GM12878 (cell line): ENCODE data around the gene ZNF10. TPM values are rescaled to one million over a fixed set of nuclear protein-coding genes. Genes with fewer than 3 reads are reported as not detected.
A peak's percentile ranks its signal among the peaks of the same experiment; 100 is the strongest.

Source experiments
- BMI1 ChIP-seq: fragments of 450-650 bp; IDR thresholded peaks from 2 replicates; pipeline ENCODE4 v1.6.1; 2016; ENCODE audit warnings: mild to moderate bottlenecking, moderate library complexity, borderline replicate concordance
- E2F8 ChIP-seq: fragments of 450-650 bp; IDR thresholded peaks from 2 replicates; pipeline ENCODE4 v1.6.1; 2018; ENCODE audit warnings: mild to moderate bottlenecking, low read depth, moderate library complexity; ENCODE audit not compliant: partially characterized antibody
- IKZF2 ChIP-seq, 2 experiments: fragments of 450-650 bp; IDR thresholded peaks; 2 replicates each; pipeline ENCODE4 v1.6.1; 2017; ENCODE audit warnings: mild to moderate bottlenecking in 2 of 2, moderate library complexity in 2 of 2
- KAT2A ChIP-seq: conservative IDR thresholded peaks from 2 replicates; pipeline ENCODE4 v1.6.1; 2011; ENCODE audit warnings: low read depth, low read length; ENCODE audit not compliant: control insufficient read depth
- PML ChIP-seq: IDR thresholded peaks from 2 replicates; pipeline ENCODE4 v1.6.1; 2012; ENCODE audit warnings: low read length, inconsistent platforms
- POU2F2 ChIP-seq: IDR thresholded peaks from 3 replicates; pipeline ENCODE4 v1.6.1; 2011; ENCODE audit warnings: low read depth, mild to moderate bottlenecking, low read length, borderline replicate concordance
- RFX5 ChIP-seq: IDR thresholded peaks from 2 replicates; pipeline ENCODE4 v1.6.1; 2011; ENCODE audit warnings: low read depth, low read length, improper control_type of control experiment
- SRF ChIP-seq, 2 experiments: IDR thresholded peaks; 2 replicates each; pipeline ENCODE4 v1.6.1; 2011; ENCODE audit warnings: low read depth in 2 of 2, low read length in 2 of 2, mild to moderate bottlenecking in 1 of 2, moderate library complexity in 1 of 2
- STAT1 ChIP-seq: fragments of 450-650 bp; conservative IDR thresholded peaks from 2 replicates; pipeline ENCODE4 v1.6.1; 2014; ENCODE audit warnings: antibody characterized with exemption, mild to moderate bottlenecking
- ZNF687 ChIP-seq: fragments of 450-650 bp; IDR thresholded peaks from 2 replicates; pipeline ENCODE4 v1.6.1; 2017; ENCODE audit warnings: mild to moderate bottlenecking, moderate library complexity
- ZZZ3 ChIP-seq: IDR thresholded peaks from 2 replicates; pipeline ENCODE4 v1.6.1; 2011; ENCODE audit warnings: low read depth; ENCODE audit not compliant: control insufficient read depth, insufficient read length
- polyA plus RNA-seq, 11 experiments: library from polyadenylated mRNA; depleted of rRNA in 4 of 11; unstranded in 6 of 11; stranded (reverse) in 5 of 11; fragments of >200 nt; fragmentation: Nextera tagmentation in 4 of 11; fragmentation: Illumina TruSeq in 1 of 11; extraction: Ambion mirVana in 4 of 11; extraction: Trizol in 1 of 11; gene quantifications; 1 replicate in 1 of 11; 2 replicates in 10 of 11; pipeline versions ENCODE4 v1.2.1 to v1.2.3, GENCODE V29; 2011 to 2016; ENCODE audit warnings: inconsistent platforms in 2 of 11, missing spikeins in 2 of 11, low read depth in 1 of 11
- total RNA-seq, 4 experiments: library from RNA; depleted of rRNA in 3 of 4; stranded (reverse); fragments of >200 nt in 3 of 4; fragmentation: Illumina TruSeq in 1 of 4; extraction: Trizol in 1 of 4; gene quantifications; 2 replicates each; pipeline versions ENCODE4 v1.2.1 to v1.2.3, GENCODE V29; 2013 to 2021
- TF ChIP-seq, protein P1 (sequence below): fragments of 450-650 bp; IDR thresholded peaks from 2 replicates; pipeline ENCODE4 v1.6.1; 2017; ENCODE audit warnings: mild to moderate bottlenecking, low read depth, inconsistent platforms; ENCODE audit not compliant: poor library complexity, severe bottlenecking
- TF ChIP-seq, protein P2 (sequence below): IDR thresholded peaks from 2 replicates; pipeline ENCODE4 v1.6.1; 2011; ENCODE audit warnings: low read depth, mild to moderate bottlenecking, low read length, moderate library complexity, borderline replicate concordance; ENCODE audit errors: extremely low read depth
- TF ChIP-seq, protein P3 (sequence below): fragments of 450-650 bp; IDR thresholded peaks from 2 replicates; pipeline ENCODE4 v1.6.1; 2016; ENCODE audit warnings: mild to moderate bottlenecking
- TF ChIP-seq, protein P4 (sequence below): fragments of 150-350 bp; IDR thresholded peaks from 2 replicates; pipeline ENCODE4 v1.6.1; 2014; ENCODE audit warnings: mild to moderate bottlenecking, low read depth, low read length

The ZNF10 gene
- total and polyA plus RNA-seq, 10 of the 15 experiments (the other 5 are each of a cell fraction or from before 2014, with no cell fraction given), result 1.7 to 4.2 (median 2.9) TPM

DNA sequence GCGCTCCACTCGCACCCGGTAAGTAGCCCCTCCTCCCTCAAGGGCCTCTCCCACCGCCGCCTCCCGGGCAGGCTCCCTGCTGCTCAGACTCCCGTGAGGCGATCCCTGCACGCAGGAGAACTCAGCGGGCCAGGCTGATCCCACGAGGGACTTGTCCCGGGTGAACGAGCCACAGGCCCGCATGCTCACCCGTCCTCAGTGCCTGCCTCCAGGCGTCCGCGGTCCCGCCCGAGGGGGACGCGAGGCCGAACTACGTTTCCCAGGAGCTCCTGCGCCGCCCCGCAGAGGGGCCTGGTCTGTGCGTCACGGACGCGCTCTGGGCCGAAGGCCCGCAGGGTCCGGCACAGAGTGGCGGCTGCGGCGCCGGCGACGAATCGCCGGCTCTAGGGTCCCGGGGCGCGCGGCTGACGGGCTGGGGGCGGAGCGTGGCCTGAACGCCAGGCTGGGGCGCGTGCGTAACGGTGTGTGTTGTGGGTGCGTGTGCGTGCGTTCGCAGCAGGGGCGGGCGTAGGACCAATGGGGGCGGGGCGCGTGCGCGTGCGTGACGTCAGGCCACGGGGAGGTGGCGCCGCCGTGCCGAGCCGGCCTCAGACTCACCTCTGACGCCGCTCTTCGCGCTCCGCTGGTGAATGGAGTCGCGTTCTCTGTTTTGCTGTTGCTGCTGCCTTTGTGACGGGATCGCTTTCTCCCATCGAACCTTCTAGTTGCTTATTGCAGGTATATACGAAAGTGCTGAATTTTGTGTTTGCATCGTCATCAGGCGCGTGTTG, at the start of gene ZNF10, which contains the start of gene ZNF891 (continued):
- TF ChIP-seq ZNF687, result no peak
- TF ChIP-seq, protein P1, sequence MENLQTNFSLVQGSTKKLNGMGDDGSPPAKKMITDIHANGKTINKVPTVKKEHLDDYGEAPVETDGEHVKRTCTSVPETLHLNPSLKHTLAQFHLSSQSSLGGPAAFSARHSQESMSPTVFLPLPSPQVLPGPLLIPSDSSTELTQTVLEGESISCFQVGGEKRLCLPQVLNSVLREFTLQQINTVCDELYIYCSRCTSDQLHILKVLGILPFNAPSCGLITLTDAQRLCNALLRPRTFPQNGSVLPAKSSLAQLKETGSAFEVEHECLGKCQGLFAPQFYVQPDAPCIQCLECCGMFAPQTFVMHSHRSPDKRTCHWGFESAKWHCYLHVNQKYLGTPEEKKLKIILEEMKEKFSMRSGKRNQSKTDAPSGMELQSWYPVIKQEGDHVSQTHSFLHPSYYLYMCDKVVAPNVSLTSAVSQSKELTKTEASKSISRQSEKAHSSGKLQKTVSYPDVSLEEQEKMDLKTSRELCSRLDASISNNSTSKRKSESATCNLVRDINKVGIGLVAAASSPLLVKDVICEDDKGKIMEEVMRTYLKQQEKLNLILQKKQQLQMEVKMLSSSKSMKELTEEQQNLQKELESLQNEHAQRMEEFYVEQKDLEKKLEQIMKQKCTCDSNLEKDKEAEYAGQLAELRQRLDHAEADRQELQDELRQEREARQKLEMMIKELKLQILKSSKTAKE, result no peak
- TF ChIP-seq, protein P2, sequence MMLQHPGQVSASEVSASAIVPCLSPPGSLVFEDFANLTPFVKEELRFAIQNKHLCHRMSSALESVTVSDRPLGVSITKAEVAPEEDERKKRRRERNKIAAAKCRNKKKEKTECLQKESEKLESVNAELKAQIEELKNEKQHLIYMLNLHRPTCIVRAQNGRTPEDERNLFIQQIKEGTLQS, result 0 out of 2 replicates have a peak, but pooled peaks have one; percentile 7
- no peak for TF ChIP-seq ZZZ3
- TF ChIP-seq E2F8, result no peak
- no peak for TF ChIP-seq STAT1
- no peak for TF ChIP-seq SRF (IDR thresholded peaks at IDR 0.05; ENCODE audit: low read depth in 2 of 2, low read length in 2 of 2)
- TF ChIP-seq, protein P3, sequence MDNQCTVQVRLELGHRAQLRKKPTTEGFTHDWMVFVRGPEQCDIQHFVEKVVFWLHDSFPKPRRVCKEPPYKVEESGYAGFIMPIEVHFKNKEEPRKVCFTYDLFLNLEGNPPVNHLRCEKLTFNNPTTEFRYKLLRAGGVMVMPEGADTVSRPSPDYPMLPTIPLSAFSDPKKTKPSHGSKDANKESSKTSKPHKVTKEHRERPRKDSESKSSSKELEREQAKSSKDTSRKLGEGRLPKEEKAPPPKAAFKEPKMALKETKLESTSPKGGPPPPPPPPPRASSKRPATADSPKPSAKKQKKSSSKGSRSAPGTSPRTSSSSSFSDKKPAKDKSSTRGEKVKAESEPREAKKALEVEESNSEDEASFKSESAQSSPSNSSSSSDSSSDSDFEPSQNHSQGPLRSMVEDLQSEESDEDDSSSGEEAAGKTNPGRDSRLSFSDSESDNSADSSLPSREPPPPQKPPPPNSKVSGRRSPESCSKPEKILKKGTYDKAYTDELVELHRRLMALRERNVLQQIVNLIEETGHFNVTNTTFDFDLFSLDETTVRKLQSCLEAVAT, result no peak
- TF ChIP-seq IKZF2 (IDR thresholded peaks at IDR 0.05), result no peak
- peak; percentile 38; the same call in 1 of the 2 replicates for TF ChIP-seq PML
- TF ChIP-seq POU2F2, result peak; percentile 50; the same call in 1 of the 3 replicates
- no peak; the same call in 1 of the 2 replicates for TF ChIP-seq RFX5
- no peak for TF ChIP-seq KAT2A
- TF ChIP-seq, protein P4, sequence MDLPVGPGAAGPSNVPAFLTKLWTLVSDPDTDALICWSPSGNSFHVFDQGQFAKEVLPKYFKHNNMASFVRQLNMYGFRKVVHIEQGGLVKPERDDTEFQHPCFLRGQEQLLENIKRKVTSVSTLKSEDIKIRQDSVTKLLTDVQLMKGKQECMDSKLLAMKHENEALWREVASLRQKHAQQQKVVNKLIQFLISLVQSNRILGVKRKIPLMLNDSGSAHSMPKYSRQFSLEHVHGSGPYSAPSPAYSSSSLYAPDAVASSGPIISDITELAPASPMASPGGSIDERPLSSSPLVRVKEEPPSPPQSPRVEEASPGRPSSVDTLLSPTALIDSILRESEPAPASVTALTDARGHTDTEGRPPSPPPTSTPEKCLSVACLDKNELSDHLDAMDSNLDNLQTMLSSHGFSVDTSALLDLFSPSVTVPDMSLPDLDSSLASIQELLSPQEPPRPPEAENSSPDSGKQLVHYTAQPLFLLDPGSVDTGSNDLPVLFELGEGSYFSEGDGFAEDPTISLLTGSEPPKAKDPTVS, result 0 out of 2 replicates have a peak, but pooled peaks have one; percentile 10
- no peak for TF ChIP-seq BMI1
